ENCODE results near the gene IL2RA.
"Not testable (repeated sequence)": the region's sequence is repeated elsewhere in the genome, so short reads cannot be mapped to it uniquely, and the experiment has no call there.

Gene IL2RA

GRCh38 chr10:6011558-6011957 is 50.6 kb downstream of the IL2RA start:
- DNase-seq: no peak

- DNase-seq: no peak
Observed at GRCh38 chr10:6010569-6010968, 51.6 kb downstream of the IL2RA start.

- DNase-seq: no peak
Observed at GRCh38 chr10:6009961-6010360, 52.2 kb downstream of the IL2RA start.

GRCh38 chr10:6009150-6009549 is 53.0 kb downstream of the IL2RA start:
- no peak for DNase-seq

GRCh38 chr10:6008497-6009142 is 53.5 kb downstream of the IL2RA start:
- no peak for DNase-seq

- no peak for DNase-seq
Observed at GRCh38 chr10:6006991-6007390, 55.2 kb downstream of the IL2RA start.

- DNase-seq: no peak
Observed at GRCh38 chr10:6006546-6006945, 55.6 kb downstream of the IL2RA start.

GRCh38 chr10:6005856-6006395 is 56.2 kb downstream of the IL2RA start:
- no peak for DNase-seq

GRCh38 chr10:6005161-6005804 is 56.9 kb downstream of the IL2RA start:
- DNase-seq: not testable (repeated sequence)

GRCh38 chr10:6002809-6003510 is 59.2 kb downstream of the IL2RA start:
- DNase-seq: no peak

GRCh38 chr10:5999440-6000165 is 62.6 kb downstream of the IL2RA start:
- DNase-seq: no peak

- DNase-seq: no peak
Observed at GRCh38 chr10:5996696-5997095, 65.5 kb downstream of the IL2RA start.

GRCh38 chr10:5992398-5992797 is 69.8 kb downstream of the IL2RA start:
- DNase-seq: no peak

- DNase-seq: no peak
Observed at GRCh38 chr10:5991708-5992107, 70.5 kb downstream of the IL2RA start.

- DNase-seq: no peak
Observed at GRCh38 chr10:5989756-5990155, 72.4 kb downstream of the IL2RA start.

GRCh38 chr10:5988336-5988920 is 73.7 kb downstream of the IL2RA start:
- DNase-seq: no peak

GRCh38 chr10:5987747-5988146 is 74.4 kb downstream of the IL2RA start:
- no peak for DNase-seq

GRCh38 chr10:5985029-5985428 is 77.1 kb downstream of the IL2RA start:
- DNase-seq: no peak

- no peak for DNase-seq
Observed at GRCh38 chr10:5983774-5984173, 78.4 kb downstream of the IL2RA start.

GRCh38 chr10:5981529-5981928 is 80.6 kb downstream of the IL2RA start:
- DNase-seq: no peak

- no peak for DNase-seq
Observed at GRCh38 chr10:5978230-5978489, 84.0 kb downstream of the IL2RA start.

GRCh38 chr10:5977471-5978229 is 84.5 kb downstream of the IL2RA start, which contains the start of gene IL15RA:
Gene IL15RA, minus strand, starts transcription at chr10:5977543. Its CDS starts 51 bp downstream, at chr10:5977492.
- DNase-seq: peak; percentile 4
